Measurements from ENCODE around the gene PRG2. TPM values are rescaled to one million over a fixed set of nuclear protein-coding genes. Genes with fewer than 3 reads are reported as not detected.

PRG2 gene
- total and polyA plus RNA-seq, 9 of the 15 experiments (the other 6 are each of a cell fraction or from before 2014, with no cell fraction given) = 1.8 to 78.0 (median 26.6) TPM

GRCh38 chr11:57359396-57359795, 31.1 kb downstream of the PRG2 start:
- H2AFZ ChIP-seq (ENCODE audit: low read depth, low read length) = no peak overlapping the region
- TF ChIP-seq ZFP91 (CRISPR knock-in tag; IDR thresholded peaks at IDR 0.05) (no peak), KDM2B (CRISPR knock-in tag; IDR thresholded peaks at IDR 0.05) (no peak), ZNF224 (CRISPR knock-in tag; IDR thresholded peaks at IDR 0.05) (no peak), KDM5B (IDR thresholded peaks at IDR 0.05; ENCODE audit: insufficient replicate concordance, low read depth, low read length) (no peak), ZNF436 (CRISPR knock-in tag; IDR thresholded peaks at IDR 0.05) (no peak), CXXC5 (CRISPR knock-in tag; IDR thresholded peaks at IDR 0.05) (no peak)
- intact Hi-C loops (cut with micrococcal nuclease) (loop anchor here (2.0 kb wide), 1 partner anchor 43 kb away; no protein-coding TSS in a partner anchor), in situ Hi-C loops (cut with MboI) (no loop called here)
- WGBS (ENCODE audit: insufficient coverage, low coverage, missing lambda C conversion rate) = 57% methylated on average over 5 of the region's 5 CpGs
- peaks cover 13 to 21% of the 10 kb centered on the region in 2 experiments for H3K4me1 ChIP-seq (replicated peaks in 1 of 2; ENCODE audit: control insufficient read depth in 2 of 2, insufficient read depth in 2 of 2, low read length in 2 of 2)
- ChIA-PET POLR2A (interaction anchor here (0.6 to 1.1 kb wide), 4 partner anchors 9 to 388 kb away, joined by 3 read pairs; no protein-coding TSS in a partner anchor), CTCF (ENCODE audit: low intra/inter-chr PET ratio) (no interaction called here)
- no peaks in the 10 kb centered on the region for H3K27me3 ChIP-seq (ENCODE audit: control insufficient read depth in 2 of 2, insufficient read depth in 2 of 2, low read length in 2 of 2)
- ATAC-seq (peak; percentile 11; the same call in 1 of the 3 replicates), DNase-seq (ENCODE audit: extremely low read depth in 1 of 4, low spot score in 3 of 4) (no peak), FAIRE-seq (no peak)
- H3K79me2 ChIP-seq (ENCODE audit: control insufficient read depth, insufficient read depth, low read length) = no peaks in the 10 kb centered on the region
- no peaks in the 10 kb centered on the region for H4K20me1 ChIP-seq (replicated peaks; ENCODE audit: control insufficient read depth, insufficient read depth, low read length)
- no peak overlapping the region for H3K27ac ChIP-seq (ENCODE audit: extremely low read depth, low read depth, low read length)
- no peaks in the 10 kb centered on the region for H3K9me3 ChIP-seq (replicated peaks; ENCODE audit: control insufficient read depth, insufficient read depth, low read depth, low read length)
- BruUV-seq (replicated peaks) = no TSS peak
- no peak overlapping the region for H3K4me2 ChIP-seq (ENCODE audit: insufficient read depth, low read length)
- no peak overlapping the region for H3K4me3 ChIP-seq
- H3K36me3 ChIP-seq (ENCODE audit: control insufficient read depth, insufficient read depth, low read length) = no peaks in the 10 kb centered on the region
- H3K9me1 ChIP-seq (ENCODE audit: control insufficient read depth, insufficient read depth, low read length) = no peaks in the 10 kb centered on the region
- H3K9ac ChIP-seq (ENCODE audit: insufficient read depth in 1 of 2, low read depth in 2 of 2, low read length in 2 of 2) = peak overlapping the region in 1 of 2 experiments; percentile 38; a peak in 2 of 4 replicates

All from K562 (cell line).